Measurements from ENCODE around the gene SELENOW. TPM values are rescaled to one million over a fixed set of nuclear protein-coding genes. Genes with fewer than 3 reads are reported as not detected.
"Not testable (repeated sequence)": the region's sequence is repeated elsewhere in the genome, so short reads cannot be mapped to it uniquely, and the experiment has no call there.

Gene SELENOW
- polyA plus RNA-seq, 1 donor, result 190 TPM

GRCh38 chr19:47797996-47798903, 19.7 kb downstream of the SELENOW start:
- WGBS (ENCODE audit: insufficient coverage, low lambda C conversion rate), result 30% methylated on average over 2 of the region's 14 CpGs
- Histone ChIP-seq H3K9me3 (ENCODE audit: control insufficient read depth, low read depth, low read length) (peaks cover 2% of the 10 kb centered on the region), H3K27ac (ENCODE audit: low read length) (no peak overlapping the region), H3K27me3 (ENCODE audit: control insufficient read depth, insufficient read depth, low read length) (peaks cover 8% of the 10 kb centered on the region), H3K4me3 (ENCODE audit: low read length) (no peak overlapping the region), H3K36me3 (ENCODE audit: control insufficient read depth, insufficient read depth, low read length) (no peaks in the 10 kb centered on the region), H3K4me1 (ENCODE audit: control insufficient read depth, insufficient read depth, low read length) (no peaks in the 10 kb centered on the region)
- DNase-seq, result no peak

DNA sequence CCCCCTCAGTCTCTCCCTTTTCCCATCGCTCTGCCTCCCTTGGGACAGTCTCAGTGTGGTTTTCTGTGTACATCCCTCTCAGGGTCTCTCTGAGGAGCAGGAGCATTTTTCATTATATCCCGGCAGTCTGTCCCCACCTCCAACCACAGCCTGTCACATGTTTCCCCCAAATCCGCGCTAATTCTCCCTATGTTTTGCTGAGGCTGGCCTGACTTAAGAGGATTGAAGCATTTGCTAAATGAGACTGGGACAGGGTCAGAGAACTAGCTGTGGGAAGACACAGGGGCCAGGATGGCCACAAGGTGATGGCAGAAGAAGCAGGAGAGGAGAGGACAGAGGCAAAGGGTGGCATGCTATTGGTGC, 20.4 kb downstream of the SELENOW start:
- Histone ChIP-seq H3K27me3 (ENCODE audit: control insufficient read depth, insufficient read depth, low read length) (peaks cover 8% of the 10 kb centered on the region), H3K27ac (ENCODE audit: low read length) (no peak overlapping the region), H3K36me3 (ENCODE audit: control insufficient read depth, insufficient read depth, low read length) (no peaks in the 10 kb centered on the region), H3K4me1 (ENCODE audit: control insufficient read depth, insufficient read depth, low read length) (no peaks in the 10 kb centered on the region), H3K9me3 (ENCODE audit: control insufficient read depth, low read depth, low read length) (peaks cover 2% of the 10 kb centered on the region), H3K4me3 (ENCODE audit: low read length) (no peak overlapping the region)
- DNase-seq, result no peak
- WGBS (ENCODE audit: insufficient coverage, low lambda C conversion rate), result 80% methylated on average over 1 of the region's 4 CpGs

GRCh38 chr19:47801270-47801669, 22.8 kb downstream of the SELENOW start:
- no CpG with 5 or more reads among the region's 4 CpGs for WGBS (ENCODE audit: insufficient coverage, low lambda C conversion rate)
- Histone ChIP-seq H3K4me1 (ENCODE audit: control insufficient read depth, insufficient read depth, low read length) (no peaks in the 10 kb centered on the region), H3K4me3 (ENCODE audit: low read length) (no peak overlapping the region), H3K27ac (ENCODE audit: low read length) (no peak overlapping the region), H3K9me3 (ENCODE audit: control insufficient read depth, low read depth, low read length) (peaks cover 2% of the 10 kb centered on the region), H3K27me3 (ENCODE audit: control insufficient read depth, insufficient read depth, low read length) (peaks cover 8% of the 10 kb centered on the region), H3K36me3 (ENCODE audit: control insufficient read depth, insufficient read depth, low read length) (no peaks in the 10 kb centered on the region)
- DNase-seq, result no peak

DNA sequence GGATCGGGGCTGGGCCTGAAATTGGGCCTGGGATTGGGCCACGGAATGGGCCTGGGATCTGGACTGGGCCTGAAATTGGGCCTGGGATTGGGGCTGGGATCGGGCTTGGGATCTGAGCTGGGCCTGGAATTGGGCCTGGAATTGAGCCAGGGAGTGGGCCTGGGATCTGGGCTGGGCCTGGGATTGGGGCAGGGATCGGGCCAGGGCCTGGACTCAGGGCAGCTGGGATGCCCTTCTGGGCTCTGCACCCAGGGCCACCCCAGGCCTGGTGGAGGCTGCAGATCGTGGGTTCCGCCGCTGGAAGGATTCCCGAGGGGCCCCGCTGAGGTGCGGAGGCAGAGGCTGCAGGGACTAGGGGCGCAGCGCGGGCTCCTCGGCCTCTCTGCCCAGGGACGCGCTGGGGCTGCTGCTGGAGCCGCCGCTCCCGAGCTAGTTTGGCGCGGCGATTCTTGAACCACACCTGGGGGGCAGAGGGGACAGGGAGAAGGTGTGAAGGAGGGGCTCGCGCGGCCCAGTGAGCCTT, 24.1 kb downstream of the SELENOW start:
- Histone ChIP-seq H3K9me3 (ENCODE audit: control insufficient read depth, low read depth, low read length) (peaks cover 2% of the 10 kb centered on the region), H3K4me3 (ENCODE audit: low read length) (no peak overlapping the region), H3K4me1 (ENCODE audit: control insufficient read depth, insufficient read depth, low read length) (no peaks in the 10 kb centered on the region), H3K27me3 (ENCODE audit: control insufficient read depth, insufficient read depth, low read length) (peaks cover 8% of the 10 kb centered on the region), H3K27ac (ENCODE audit: low read length) (no peak overlapping the region), H3K36me3 (ENCODE audit: control insufficient read depth, insufficient read depth, low read length) (no peaks in the 10 kb centered on the region)
- no peak for DNase-seq
- no CpG with 5 or more reads among the region's 25 CpGs for WGBS (ENCODE audit: insufficient coverage, low lambda C conversion rate)

DNA sequence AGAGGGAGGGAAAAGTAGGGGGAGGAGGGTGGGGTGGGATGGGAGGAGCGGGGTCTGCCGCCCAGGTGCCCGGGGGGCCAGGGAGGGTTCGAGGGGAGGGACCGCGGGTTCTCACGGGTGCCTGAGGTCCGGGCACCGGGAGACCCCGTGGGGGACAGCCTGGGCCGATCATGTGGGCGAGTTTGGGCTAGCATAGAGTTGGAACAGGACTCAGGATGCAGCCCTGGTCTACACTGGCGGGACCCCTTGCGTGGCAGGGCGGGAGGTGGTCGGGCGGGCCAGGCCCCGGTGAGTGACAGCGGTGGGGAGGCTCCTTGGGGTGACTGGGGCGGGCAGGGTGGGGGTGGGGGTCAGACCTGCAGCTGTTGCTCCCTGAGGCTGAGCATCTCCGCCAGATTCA, 24.6 kb downstream of the SELENOW start:
- H3K36me3 ChIP-seq (ENCODE audit: control insufficient read depth, insufficient read depth, low read length); DNase-seq; H3K9me3 ChIP-seq (ENCODE audit: control insufficient read depth, low read depth, low read length); H3K4me3 ChIP-seq (ENCODE audit: low read length); H3K27me3 ChIP-seq (ENCODE audit: control insufficient read depth, insufficient read depth, low read length); H3K4me1 ChIP-seq (ENCODE audit: control insufficient read depth, insufficient read depth, low read length); H3K27ac ChIP-seq (ENCODE audit: low read length): not testable (repeated sequence)
- WGBS (ENCODE audit: insufficient coverage, low lambda C conversion rate), result no CpG with 5 or more reads among the region's 21 CpGs

DNA sequence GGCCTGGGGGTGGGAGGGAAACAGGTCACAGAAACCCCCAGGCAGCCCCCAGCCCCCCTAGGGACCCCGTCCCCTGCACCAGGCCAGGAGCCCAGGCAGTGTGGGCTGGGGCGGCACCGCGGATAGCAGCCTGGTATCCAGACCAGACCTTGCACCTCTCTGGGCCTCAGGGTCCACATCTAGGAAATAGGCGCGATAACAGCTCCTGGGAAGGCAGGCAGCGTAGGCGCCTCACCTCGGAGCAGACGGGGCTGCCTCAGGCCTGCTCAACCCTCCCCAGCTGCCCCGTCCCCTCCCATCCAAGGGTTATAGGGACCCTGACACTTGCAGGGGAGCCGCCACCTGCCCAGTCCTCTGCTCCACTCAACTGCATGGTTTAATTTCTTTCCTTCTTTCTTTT, 25.2 kb downstream of the SELENOW start:
- H3K27ac ChIP-seq (ENCODE audit: low read length); H3K9me3 ChIP-seq (ENCODE audit: control insufficient read depth, low read depth, low read length); H3K4me3 ChIP-seq (ENCODE audit: low read length); H3K27me3 ChIP-seq (ENCODE audit: control insufficient read depth, insufficient read depth, low read length); DNase-seq; H3K36me3 ChIP-seq (ENCODE audit: control insufficient read depth, insufficient read depth, low read length); H3K4me1 ChIP-seq (ENCODE audit: control insufficient read depth, insufficient read depth, low read length): not testable (repeated sequence)
- WGBS (ENCODE audit: insufficient coverage, low lambda C conversion rate), result no CpG with 5 or more reads among the region's 12 CpGs

GRCh38 chr19:47804451-47804850, 25.9 kb downstream of the SELENOW start, which contains the start of gene TPRX1:
Gene TPRX1, minus strand, starts transcription at chr19:47804551. Its CDS starts 12 bp downstream, at chr19:47804539.
- WGBS (ENCODE audit: insufficient coverage, low lambda C conversion rate), result no CpG with 5 or more reads among the region's 5 CpGs
- not testable (repeated sequence) for H3K4me3 ChIP-seq (ENCODE audit: low read length); H3K36me3 ChIP-seq (ENCODE audit: control insufficient read depth, insufficient read depth, low read length); H3K4me1 ChIP-seq (ENCODE audit: control insufficient read depth, insufficient read depth, low read length); H3K27me3 ChIP-seq (ENCODE audit: control insufficient read depth, insufficient read depth, low read length); H3K27ac ChIP-seq (ENCODE audit: low read length); DNase-seq; H3K9me3 ChIP-seq (ENCODE audit: control insufficient read depth, low read depth, low read length)

DNA sequence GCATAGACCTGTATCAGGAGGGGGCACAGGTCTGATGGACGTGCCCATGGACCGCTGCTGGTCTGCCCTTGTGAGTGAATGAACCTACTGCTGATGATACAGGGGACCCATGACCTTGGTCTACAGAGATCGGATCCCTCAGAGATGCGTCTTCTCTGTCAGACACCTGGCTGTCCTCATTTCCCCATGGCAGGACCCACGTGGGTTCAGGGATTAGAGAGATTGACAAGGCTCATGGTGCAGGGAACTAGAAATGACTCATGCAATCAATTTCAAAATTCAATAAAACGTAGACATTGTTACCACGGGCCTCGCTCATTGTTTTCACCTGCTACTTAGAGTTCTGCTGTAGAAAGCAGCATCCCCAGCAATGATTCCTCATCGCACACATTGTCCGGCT, 26.8 kb downstream of the SELENOW start:
- no peak for DNase-seq
- H3K36me3 ChIP-seq (ENCODE audit: control insufficient read depth, insufficient read depth, low read length), result no peaks in the 10 kb centered on the region
- WGBS (ENCODE audit: insufficient coverage, low lambda C conversion rate), result no CpG with 5 or more reads among the region's 10 CpGs
- no peaks in the 10 kb centered on the region for H3K4me1 ChIP-seq (ENCODE audit: control insufficient read depth, insufficient read depth, low read length)
- no peaks in the 10 kb centered on the region for H3K27me3 ChIP-seq (ENCODE audit: control insufficient read depth, insufficient read depth, low read length)
- peaks cover 2% of the 10 kb centered on the region for H3K9me3 ChIP-seq (ENCODE audit: control insufficient read depth, low read depth, low read length)
- H3K4me3 ChIP-seq (ENCODE audit: low read length), result no peak overlapping the region
- no peak overlapping the region for H3K27ac ChIP-seq (ENCODE audit: low read length)

- 97% methylated on average over 3 of the region's 6 CpGs for WGBS (ENCODE audit: insufficient coverage, low lambda C conversion rate)
- Histone ChIP-seq H3K4me3 (ENCODE audit: low read length) (no peak overlapping the region), H3K27me3 (ENCODE audit: control insufficient read depth, insufficient read depth, low read length) (no peaks in the 10 kb centered on the region), H3K36me3 (ENCODE audit: control insufficient read depth, insufficient read depth, low read length) (no peaks in the 10 kb centered on the region), H3K27ac (ENCODE audit: low read length) (no peak overlapping the region), H3K9me3 (ENCODE audit: control insufficient read depth, low read depth, low read length) (peaks cover 2% of the 10 kb centered on the region), H3K4me1 (ENCODE audit: control insufficient read depth, insufficient read depth, low read length) (no peaks in the 10 kb centered on the region)
- DNase-seq, result no peak
Observed at GRCh38 chr19:47806435-47806834, 27.9 kb downstream of the SELENOW start.

DNA sequence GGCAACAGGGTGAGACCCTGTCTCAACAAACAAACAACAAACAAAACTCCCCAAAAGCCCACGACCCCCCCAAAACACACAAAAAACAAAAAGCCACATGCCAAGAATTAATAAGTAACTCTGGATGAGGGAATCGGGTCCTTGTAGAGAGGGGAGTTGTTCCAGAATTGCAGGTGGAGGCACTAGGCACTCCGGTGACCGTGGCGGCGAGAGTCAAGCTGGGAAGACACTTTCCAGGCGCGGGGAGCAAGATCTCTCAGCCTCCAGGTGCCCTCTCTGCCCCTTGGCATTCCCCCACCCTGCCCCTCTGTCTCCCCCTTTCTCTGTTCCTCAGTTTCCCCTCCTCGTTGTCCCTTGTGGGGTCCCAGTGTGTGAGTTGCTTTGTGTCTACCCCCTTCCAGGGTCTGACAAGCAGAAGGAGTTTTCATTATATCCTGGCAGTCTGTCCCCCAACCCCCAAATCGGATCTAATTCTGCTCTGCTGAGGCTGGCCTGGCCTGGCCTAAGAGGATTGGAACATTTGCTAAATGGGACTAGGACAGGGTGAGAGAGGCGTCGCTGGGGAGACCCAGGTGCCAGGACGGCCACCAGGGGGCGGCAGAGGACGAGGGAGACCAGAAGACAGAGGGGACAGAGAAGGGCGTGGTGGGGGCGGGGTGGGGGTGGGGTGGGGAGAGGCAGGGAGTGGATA, 34.9 kb downstream of the SELENOW start:
- Histone ChIP-seq H3K4me1 (ENCODE audit: control insufficient read depth, insufficient read depth, low read length) (no peaks in the 10 kb centered on the region), H3K4me3 (ENCODE audit: low read length) (no peak overlapping the region), H3K27me3 (ENCODE audit: control insufficient read depth, insufficient read depth, low read length) (no peaks in the 10 kb centered on the region), H3K36me3 (ENCODE audit: control insufficient read depth, insufficient read depth, low read length) (no peaks in the 10 kb centered on the region), H3K27ac (ENCODE audit: low read length) (no peak overlapping the region), H3K9me3 (ENCODE audit: control insufficient read depth, low read depth, low read length) (no peaks in the 10 kb centered on the region)
- WGBS (ENCODE audit: insufficient coverage, low lambda C conversion rate), result no CpG with 5 or more reads among the region's 17 CpGs
- DNase-seq, result peak; percentile 43 to 60

Measured in large intestine (tissue), 3 donors.